BE2C (cell line): ENCODE data around the gene GLI3.
A peak's percentile ranks its signal among the peaks of the same experiment; 100 is the strongest.

ENCODE experiments used
- DNase-seq: peaks from one replicate; pipeline ENCODE4 v3.0.0-alpha.2; 2020
- H3K27me3 ChIP-seq: fragments of 250-450 bp; sonication (Bioruptor Pico); 2 replicates; pipeline ENCODE4 v1.5.1; 2020; ENCODE audit warnings: mild to moderate bottlenecking
- H3K36me3 ChIP-seq: fragments of 250-450 bp; sonication (Bioruptor Pico); 2 replicates; pipeline ENCODE4 v1.5.1; 2020; ENCODE audit warnings: mild to moderate bottlenecking
- H3K4me1 ChIP-seq: fragments of 250-450 bp; sonication (Bioruptor Pico); 2 replicates; pipeline ENCODE4 v1.5.1; 2020
- H3K4me3 ChIP-seq: 2 replicates; pipeline ENCODE4 v1.5.1; 2011; ENCODE audit warnings: low read depth, low read length
- H3K9me3 ChIP-seq: fragments of 250-450 bp; sonication (Bioruptor Pico); 2 replicates; pipeline ENCODE4 v1.5.1; 2020
- TF ChIP-seq, protein P1 (sequence below): IDR thresholded peaks from 2 replicates; pipeline ENCODE4 v1.5.1; 2012; ENCODE audit warnings: mild to moderate bottlenecking, low read depth, low read length

Gene GLI3

DNA sequence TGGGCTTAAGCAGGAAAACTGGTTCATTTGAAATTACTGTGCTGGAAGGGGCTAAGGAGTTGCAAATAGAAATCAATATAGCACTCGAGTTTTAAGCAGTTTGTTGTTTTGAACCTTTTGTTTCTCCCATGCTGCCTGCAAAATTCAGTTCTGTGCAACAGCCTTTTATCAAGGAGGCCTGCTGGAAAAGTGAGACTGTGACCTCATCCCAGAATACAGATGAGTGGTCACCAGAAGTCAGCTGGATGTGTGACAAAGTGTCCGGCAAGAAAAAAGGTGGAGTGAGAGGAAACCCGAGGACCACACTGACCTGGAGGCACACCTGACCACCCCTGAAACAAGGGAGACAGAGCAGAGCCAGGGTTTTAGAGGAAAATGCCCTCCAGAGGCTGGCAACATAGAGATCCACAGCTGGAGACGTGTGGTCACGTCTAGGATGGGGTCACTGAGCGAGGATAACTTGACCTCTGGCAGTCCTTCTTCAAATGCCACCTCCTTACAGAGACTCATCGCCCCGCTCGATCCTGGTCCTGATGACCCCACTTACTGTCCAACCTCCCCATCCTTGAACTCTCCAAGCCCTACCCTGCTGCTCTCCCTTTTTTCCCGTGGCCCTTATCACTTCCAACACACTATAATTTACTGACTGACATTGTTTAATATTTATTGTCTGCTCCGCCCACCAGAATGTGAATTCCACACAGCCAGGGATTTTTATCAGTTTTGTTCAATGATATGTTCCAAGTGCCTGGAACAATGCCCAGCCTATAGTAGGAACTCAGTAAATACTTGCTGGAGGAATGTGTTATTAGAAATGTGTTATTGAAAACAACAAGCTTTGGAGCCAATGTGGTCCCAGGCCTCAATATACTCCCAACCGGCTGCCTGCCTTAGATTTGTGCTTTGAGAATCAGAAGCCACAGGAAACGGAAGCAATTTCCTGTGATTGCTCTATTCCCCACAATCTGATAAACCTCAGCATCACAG is 243.8 kb downstream of the GLI3 start:
- H3K27me3 ChIP-seq, result no peaks in the 10 kb centered on the region
- H3K4me1 ChIP-seq, result no peaks in the 10 kb centered on the region
- no peaks in the 10 kb centered on the region for H3K9me3 ChIP-seq
- no peak overlapping the region for H3K4me3 ChIP-seq
- TF ChIP-seq, protein P1, sequence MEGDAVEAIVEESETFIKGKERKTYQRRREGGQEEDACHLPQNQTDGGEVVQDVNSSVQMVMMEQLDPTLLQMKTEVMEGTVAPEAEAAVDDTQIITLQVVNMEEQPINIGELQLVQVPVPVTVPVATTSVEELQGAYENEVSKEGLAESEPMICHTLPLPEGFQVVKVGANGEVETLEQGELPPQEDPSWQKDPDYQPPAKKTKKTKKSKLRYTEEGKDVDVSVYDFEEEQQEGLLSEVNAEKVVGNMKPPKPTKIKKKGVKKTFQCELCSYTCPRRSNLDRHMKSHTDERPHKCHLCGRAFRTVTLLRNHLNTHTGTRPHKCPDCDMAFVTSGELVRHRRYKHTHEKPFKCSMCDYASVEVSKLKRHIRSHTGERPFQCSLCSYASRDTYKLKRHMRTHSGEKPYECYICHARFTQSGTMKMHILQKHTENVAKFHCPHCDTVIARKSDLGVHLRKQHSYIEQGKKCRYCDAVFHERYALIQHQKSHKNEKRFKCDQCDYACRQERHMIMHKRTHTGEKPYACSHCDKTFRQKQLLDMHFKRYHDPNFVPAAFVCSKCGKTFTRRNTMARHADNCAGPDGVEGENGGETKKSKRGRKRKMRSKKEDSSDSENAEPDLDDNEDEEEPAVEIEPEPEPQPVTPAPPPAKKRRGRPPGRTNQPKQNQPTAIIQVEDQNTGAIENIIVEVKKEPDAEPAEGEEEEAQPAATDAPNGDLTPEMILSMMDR, result no peak
- H3K36me3 ChIP-seq, result no peaks in the 10 kb centered on the region
- no peak for DNase-seq

DNA sequence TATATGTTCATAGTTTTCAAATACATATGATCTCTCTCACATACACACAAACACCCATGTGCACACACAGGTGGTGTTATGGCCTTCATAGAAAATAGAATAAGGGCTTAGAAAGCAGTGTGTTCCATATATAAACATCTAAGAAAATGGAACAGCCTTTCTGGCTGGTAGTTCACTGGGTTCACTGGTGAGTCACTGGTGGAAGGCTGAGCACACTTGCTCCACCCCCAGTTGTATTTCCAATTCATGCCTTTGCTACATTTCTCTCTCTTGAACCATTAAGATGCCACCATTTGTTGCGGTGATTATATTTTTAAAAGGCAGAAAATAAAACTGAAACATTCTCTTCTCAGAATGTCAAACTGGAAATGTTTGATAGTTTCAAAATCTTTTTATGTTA is 252.1 kb downstream of the GLI3 start:
- TF ChIP-seq, protein P1, result no peak
- Histone ChIP-seq H3K9me3 (no peaks in the 10 kb centered on the region), H3K4me1 (no peaks in the 10 kb centered on the region), H3K27me3 (no peaks in the 10 kb centered on the region), H3K36me3 (no peaks in the 10 kb centered on the region), H3K4me3 (no peak overlapping the region)
- DNase-seq, result no peak

DNA sequence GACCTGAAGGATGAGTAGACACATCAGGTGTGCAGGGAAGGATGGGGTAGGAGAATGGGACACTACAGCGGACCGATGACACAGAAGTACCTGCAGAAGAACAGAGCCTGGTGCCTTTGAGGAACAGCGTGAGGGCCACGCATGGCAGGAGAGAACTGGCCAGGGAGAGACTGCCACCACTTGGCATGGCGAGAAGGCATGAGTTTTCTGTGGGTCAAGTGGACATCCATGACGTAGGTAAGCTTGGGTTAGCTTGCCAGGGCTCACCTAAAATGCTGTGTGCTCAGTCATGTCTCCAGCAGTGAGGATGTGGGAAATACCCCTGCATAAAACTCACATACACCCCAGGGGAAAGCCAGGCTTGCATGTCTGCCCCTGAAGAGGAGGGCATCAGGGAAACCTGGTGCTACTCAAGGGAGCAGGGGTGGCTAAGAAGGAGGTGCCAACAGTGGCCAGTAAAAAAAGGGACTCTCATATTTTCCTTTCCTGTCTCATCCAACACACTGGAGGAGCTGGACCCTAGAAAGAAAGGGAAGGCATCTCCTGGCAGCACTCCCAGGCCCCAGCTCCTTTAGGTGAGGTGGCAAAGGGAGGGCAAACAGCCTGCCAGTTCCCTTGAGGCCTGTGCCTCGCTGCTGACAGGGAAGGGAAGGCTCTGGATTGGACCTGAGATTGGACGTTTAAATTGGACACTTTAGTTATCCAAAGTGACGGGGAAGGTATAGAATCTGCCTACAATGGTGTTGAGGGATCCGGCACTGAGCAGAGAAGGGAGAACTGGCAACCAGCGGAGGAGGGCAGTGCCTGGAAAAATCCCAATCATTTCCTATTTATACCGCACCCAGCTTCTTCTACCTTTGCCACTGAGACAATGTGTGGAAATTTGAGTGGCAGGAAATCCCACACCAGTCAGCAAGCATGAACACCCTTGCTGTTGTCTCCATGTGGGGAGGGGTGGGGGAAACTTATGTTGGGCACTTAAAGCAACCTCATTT is 255.7 kb downstream of the GLI3 start:
- TF ChIP-seq, protein P1, result no peak
- Histone ChIP-seq H3K27me3 (no peaks in the 10 kb centered on the region), H3K4me1 (no peaks in the 10 kb centered on the region), H3K9me3 (no peaks in the 10 kb centered on the region), H3K36me3 (no peaks in the 10 kb centered on the region), H3K4me3 (no peak overlapping the region)
- no peak for DNase-seq

DNA sequence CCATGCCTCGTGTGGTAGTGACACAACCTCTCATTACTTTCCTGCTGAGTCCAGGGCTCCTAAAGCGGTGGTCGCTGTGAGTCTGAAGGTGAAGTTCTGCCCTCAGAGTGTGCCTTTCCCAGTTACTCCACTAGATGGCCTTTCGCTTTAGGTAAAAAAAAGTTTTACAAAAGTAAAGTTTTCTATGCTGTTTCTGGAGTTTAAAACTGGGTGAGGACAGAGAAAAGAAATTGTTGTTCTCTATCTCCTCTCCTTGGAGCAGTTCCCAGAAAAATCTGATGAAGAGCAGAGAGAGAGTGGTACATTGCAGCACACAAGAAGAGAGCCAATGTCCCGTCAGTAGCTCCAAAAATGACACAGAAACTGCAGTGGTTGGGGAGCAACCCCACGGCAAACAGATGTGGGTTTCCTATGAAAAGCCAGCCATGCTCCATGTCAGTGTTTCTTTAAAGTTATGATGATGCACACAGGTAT is 257.1 kb downstream of the GLI3 start:
- TF ChIP-seq, protein P1, result peak; percentile 54
- no peak for DNase-seq
- Histone ChIP-seq H3K27me3 (no peaks in the 10 kb centered on the region), H3K4me3 (no peak overlapping the region), H3K4me1 (no peaks in the 10 kb centered on the region), H3K36me3 (no peaks in the 10 kb centered on the region), H3K9me3 (no peaks in the 10 kb centered on the region)

- Histone ChIP-seq H3K27me3 (no peaks in the 10 kb centered on the region), H3K4me1 (no peaks in the 10 kb centered on the region), H3K36me3 (no peaks in the 10 kb centered on the region), H3K4me3 (no peak overlapping the region), H3K9me3 (no peaks in the 10 kb centered on the region)
- TF ChIP-seq, protein P1, result no peak
- no peak for DNase-seq
Measured at GRCh38 chr7:41978858-41979257, 258.2 kb downstream of the GLI3 start.
